GM19023 (cell line): ENCODE measurements around the gene SLC5A11.
"Not testable (repeated sequence)": the region's sequence is repeated elsewhere in the genome, so short reads cannot be mapped to it uniquely, and the experiment has no call there.

Experiments used
- ATAC-seq: cut with Tn5 transposase; IDR thresholded peaks from one replicate; pipeline ENCODE4 v1.9.1; 2021; ENCODE audit warnings: mild to moderate bottlenecking, moderate library complexity; ENCODE audit not compliant: unreplicated experiment

The SLC5A11 gene

DNA sequence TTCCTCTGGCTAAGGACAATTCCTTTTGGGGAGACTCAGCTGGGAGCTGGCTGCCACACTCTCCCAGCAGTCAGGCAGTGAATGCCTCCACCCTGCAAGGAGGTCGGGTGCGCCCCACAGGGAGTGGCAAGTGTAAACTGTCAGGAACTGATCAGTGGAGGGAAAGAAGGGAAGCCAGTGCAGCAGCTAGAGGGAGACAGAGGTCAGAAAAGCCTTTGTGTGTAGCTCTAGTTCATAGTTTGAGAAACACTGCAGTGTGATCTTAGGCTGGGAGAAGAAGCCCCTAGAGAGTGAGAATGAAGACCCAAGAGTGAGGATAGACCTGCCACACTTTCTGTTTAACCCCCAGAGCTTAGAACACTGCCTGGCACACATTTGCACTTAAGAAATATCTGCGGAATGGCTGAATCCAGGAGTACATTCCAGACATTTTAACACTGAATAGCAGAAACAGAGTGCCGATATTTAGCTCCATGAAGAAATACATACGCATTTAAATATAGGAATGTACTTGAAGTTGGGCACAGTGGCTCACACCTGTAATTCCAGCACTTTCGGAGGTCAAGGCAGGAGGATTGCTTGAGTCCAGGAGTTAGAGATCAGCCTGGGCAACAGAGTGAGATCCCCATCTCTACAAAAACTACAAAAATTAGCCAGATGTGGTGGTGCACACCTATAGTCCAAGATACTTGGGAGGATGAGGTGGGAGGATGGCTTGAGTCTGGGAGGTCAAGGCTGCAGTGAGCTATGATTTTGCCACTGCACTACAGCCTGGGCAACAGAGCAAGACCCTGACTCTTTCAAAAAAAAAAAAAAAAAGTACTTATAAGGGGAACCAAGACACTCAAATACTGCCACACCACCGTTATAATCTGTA lies 11.1 kb upstream of the SLC5A11 start:
- no peak for ATAC-seq

DNA sequence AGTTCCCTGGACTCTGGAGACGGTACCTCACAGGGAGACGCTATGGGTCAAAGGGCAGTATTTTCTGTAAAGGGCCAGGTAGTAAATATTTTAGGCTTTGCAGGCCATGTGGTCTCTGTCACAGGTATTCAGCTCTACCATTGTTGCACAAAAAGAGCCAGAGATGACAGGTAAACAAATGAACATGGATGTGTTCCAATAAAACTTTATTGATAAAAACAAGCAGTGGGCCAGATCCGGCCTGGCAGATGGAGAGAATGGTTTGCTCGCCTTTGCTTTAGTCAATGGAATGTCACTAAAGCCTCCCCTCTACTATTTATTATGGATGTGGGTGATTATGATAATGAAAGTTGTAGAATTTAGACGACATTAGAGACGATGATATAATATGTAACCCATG lies 8.9 kb upstream of the SLC5A11 start:
- no peak for ATAC-seq

DNA sequence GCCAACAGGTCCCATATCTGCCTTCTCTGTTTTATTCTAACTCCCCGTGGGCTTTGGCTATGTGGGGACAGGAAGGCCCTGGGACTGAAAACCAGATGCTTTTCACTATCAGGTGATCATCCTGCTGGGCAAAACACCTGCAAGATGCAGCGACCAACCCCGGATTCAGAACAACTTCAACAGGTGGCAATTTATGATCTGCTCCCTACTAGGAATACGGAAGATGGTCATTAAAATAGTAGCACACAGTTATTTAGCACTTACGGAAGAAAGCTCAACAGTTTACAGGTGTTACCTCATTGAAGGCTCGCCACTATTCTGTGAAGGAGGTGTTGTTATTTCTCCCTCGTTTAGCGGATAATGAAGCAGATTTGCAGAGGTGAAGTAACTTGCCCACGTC lies 7.8 kb upstream of the SLC5A11 start:
- ATAC-seq = no peak

DNA sequence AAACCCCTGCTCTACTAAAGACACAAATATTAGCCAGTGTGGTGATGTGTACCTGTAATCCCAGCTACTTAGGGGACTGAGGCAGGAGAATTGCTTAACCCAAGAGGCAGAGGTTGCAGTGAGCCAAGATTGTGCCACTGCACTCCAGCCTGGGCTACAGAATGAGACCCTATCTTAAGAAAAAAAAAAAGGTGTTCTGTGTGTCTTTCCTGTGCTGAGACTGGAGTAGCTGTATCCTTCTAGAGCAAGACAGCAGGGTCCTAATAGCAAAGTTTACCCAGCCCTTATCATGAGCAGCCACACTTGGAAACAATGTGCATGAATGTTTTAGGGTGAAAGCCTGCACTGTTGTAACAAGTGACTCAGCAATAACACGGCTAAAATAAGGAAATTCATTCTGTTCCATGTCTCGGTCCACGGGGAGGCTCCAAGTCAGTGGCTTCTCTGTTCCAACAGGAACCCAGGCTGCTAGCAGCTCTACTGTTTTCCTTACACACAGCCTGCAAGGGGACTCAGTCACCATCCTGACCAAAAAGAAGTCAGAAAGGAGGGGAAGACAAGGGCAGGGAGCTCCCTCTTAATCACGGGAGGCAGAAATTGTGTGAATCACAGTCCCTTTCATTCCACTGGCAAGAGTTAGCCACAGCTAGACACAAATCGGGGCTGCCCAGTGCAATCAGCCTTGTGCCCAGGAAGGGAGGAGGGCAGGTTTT lies 7.1 kb upstream of the SLC5A11 start:
- ATAC-seq = no peak

DNA sequence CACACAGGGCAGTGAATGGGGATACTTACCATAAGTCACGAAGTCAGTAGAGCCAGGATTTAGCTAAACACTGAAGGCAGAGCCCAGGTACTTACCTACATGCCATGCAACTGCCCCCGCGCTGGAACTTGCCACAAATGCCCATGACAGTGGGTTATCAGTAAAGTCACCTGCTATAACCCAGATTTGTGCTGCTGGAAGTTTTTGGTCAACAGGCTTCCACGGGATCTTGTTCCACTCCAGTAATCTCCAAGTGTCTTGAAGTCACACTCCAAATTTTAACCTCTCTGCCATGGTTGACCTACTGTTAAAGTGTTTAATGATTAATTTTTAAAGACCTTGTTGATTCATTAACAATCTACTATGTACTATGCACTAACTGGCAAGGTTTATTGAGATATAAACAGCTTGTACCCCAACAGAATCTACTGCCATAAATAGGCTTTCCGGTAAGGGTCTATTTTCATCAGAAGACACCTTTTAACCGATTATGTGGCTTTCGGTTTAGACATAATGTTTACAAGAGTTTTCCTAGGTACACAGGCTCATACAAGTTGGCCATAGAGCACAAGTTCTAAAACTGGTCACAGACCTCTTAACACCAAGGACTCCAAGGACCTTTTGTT lies 6.3 kb upstream of the SLC5A11 start:
- ATAC-seq = no peak

DNA sequence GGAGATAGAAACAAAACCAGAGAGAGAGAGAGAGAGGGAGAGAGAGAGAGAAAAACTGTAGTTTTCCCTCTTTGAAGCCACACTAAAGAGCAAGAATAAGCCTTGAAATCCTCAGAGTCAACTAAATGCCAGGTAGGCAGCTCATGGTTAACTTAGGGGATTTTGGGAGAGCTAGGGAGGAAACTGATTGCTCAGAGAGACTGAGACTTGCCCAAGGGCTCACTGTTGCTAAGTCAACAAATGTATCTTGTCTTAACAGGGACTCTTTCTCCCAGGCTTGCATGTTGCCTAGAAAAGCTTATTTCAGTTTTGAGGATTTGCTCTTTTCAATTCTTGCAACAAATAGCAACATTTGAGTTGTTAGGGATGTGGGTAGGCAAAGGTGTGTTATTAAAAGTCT lies 4.5 kb upstream of the SLC5A11 start:
- no peak for ATAC-seq

DNA sequence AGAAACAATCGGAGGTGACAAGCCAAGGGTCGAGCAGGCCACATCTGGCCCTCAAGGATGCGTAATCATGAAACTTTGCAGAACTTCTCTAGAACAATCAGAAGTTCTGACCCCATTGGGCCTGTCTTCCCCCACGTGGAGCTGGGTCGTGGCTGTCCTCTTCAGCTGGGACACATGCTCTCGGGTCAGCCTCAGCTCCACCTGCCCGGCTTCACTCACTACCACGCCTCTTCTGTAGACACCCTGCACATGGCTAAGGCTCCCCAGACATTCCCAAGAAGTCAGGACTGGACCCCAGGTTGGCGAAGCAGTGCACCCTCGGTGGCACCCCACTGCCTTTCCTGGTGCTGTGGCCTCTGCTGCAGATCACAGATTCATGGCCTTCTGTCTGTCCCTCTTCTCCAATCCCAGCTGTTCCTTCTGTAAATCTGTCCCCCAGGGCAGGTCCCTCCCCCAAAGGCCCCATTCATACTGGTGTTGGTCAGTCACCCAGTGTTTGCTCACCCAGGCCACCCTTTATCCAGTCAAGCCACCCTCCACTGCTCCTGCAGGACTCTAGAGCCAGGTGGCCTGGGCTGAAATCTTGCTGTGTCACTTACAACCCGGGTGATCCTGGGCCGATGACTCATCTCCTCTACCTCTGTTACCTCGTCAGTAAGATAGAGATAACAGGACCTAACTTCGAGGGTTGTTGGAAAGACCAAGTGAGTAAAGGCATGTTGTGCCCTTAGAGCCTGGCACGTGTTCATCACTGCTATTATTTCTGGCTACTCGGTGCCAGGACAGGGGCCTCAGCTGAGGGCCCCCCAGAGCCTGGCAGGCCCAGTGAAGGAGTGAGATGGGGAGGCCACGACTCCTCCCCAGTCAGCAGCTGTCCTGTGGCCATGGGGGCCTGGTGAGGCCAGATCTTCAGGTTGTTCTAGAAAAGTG lies 1.4 kb upstream of the SLC5A11 start:
- ATAC-seq = no peak

DNA sequence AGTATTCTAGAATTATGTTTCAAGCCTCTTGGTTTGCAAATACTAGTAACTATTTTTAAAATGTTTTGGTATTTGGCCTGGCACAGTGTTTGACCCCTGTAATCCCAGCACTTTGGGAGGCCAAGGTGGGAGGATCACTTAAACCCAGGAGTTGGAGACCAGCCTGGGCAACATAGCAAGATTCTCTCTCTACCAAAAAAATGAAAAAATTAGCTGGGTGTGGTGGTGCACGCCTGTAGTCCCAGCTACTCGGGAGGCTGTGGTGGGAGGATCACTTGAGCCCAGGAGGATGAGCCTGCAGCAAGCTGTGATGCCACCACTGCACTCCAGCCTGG lies 765 bp upstream of the SLC5A11 start:
- ATAC-seq = not testable (repeated sequence)

DNA sequence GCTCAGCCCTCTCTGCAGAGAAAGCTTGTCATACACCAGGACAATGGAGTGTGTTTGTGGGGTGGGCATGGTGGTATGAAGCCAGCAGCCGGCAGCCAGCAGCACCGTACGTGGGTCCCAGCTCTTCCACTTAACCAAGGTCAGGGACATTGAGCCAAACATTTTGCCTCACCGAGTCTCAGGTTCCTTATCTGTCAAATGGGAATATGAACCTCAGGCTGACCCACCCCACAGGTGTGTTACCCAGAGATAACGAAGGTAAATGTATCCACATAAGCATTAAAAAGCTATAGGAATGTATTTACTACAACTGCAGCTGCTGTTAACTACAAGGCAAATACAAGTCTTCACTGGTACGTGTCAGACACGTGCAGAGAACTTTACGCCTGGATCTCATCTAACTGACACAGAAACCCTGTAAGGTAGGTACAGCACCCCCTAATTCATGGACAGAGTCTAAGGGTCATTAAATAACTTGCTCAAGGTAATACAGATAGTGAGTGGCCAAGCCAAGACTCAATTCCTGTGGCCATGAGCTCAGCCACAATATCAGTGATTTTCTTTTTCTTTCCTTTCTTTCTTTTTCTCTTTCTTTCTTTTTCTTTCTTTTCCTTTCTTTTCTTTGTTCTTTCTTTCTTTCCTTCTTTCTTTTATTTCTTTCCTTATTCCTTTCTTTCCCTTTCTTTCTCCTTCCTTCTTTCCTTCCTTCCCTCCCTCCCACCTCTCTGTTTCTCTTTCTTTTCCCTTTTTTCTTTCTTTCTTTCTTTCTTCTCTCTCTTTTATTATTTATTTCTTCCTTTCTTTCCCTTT lies 990 bp downstream of the SLC5A11 start:
- ATAC-seq = no peak

DNA sequence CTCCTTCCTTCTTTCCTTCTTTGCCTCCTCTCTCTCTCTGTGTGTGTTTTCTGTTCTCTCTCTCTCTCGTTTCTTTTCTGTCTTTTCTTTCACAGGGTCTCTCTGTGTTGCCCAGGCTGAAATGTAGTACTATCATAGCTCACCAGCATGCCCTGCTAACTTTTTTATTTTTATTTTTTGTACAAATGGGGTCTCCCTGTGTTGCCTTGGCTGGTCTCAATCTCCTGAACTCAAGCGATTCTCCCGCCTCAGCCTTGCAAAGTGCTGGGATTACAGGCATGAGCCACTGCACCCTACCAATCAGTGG lies 1.5 kb downstream of the SLC5A11 start:
- ATAC-seq = no peak

DNA sequence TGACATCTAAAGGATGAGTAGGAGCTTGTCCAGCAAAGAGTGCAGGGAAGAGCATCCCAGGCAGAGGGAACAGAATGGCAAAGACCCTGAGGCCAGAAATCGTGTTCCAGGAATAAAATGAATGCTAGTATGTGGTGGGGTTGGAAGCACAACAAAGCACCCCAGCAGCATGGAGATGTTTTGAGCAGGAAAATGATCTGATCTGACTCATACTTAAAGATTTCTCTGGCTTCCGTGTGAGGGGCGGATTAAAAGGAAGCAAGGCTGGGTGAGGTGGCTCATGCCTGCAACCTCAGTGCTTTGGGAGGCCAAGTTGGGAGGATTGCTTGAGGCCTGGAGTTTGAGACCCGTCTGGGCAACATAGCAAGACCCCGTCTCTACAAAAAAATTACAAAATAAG lies 2.3 kb downstream of the SLC5A11 start:
- no peak for ATAC-seq

DNA sequence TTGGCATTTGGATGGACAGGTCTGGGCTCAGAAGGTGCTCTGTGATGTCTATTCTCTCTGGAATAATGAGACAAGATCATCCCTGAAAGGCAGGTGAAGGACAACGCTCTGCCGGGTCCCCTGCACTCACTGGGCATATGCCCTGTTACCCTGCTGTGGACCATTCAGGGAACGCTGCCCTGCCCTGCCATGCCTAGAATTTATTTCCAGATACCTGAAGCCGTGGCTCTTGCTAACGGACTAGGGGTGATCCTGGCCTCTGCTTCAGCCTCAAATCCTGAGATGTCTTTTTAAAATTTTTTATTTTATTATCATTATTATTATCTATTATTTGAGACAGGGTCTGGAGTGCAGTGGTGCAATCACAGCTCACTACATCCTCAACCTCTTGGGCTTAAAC lies 3.9 kb downstream of the SLC5A11 start:
- no peak for ATAC-seq

DNA sequence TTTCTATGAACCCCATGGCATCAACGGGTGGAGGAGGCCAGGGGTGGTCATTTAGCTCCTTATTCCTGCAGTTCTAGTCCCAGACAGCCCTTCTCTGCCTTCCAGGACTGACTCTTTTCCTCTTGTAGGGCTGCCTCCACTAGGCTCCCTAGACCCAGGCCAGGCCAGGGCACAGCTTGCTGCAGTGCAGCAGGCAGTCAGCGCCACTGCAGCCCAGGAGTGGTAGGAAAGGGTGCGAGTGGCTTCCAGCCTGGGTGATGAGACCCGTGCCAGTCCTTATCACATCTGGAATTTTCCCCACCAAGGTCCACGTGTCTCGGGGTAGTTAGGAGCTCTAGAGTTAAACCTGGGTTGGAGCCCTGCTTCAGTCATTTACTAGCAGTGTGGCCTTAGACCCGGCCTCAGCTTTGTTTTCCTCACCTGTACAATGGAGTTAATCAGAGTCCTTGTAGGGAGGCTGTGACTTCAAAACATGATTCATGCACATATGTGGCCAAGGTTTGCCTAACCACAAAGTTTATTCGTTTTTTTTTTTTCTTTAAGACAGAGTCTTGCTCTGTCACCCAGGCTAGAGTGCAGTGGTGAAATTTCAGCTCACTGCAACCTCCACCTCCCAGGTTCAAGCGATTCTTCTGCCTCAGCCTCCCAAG lies 4.7 kb downstream of the SLC5A11 start:
- ATAC-seq = no peak

DNA sequence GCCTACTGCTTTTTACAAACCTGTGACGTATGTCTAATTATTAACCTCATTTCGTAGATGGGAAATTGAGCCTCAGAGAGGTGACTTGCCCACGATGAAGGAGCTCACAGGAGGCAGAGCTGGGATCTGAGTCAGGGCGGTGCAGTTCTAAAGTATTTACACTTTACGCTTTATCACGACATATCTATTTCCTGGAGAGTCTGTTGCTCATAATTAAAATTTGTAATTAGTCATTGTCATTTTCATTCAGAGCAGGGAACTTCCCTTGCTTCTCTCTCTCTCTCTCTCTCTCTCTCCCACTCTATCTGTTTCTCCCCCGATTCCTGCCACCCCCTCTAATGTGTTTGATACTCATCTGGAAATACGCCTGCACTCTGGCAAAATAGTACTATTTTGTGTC lies 5.9 kb downstream of the SLC5A11 start:
- no peak for ATAC-seq

DNA sequence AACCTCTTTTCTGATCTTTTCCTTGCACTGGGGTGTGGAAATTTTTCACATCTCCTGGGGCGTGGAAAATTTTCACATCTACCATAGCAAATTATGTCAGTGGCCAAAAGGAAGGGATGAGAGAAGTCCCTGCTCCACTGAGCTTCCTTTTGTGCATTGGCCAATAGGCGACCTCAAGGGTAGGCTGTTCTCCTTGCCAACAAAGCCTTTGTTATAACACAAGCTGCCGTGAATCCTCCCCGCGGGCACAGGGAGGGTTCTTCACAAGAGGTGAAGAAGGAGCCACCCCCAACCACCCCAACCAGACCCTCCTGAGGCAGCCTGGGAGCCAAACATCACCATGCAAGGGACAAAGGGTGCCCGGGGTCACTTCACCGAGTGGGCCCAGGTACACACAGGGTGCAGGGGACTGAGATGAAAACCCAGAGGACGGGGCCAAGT lies 6.5 kb downstream of the SLC5A11 start:
- no peak for ATAC-seq

DNA sequence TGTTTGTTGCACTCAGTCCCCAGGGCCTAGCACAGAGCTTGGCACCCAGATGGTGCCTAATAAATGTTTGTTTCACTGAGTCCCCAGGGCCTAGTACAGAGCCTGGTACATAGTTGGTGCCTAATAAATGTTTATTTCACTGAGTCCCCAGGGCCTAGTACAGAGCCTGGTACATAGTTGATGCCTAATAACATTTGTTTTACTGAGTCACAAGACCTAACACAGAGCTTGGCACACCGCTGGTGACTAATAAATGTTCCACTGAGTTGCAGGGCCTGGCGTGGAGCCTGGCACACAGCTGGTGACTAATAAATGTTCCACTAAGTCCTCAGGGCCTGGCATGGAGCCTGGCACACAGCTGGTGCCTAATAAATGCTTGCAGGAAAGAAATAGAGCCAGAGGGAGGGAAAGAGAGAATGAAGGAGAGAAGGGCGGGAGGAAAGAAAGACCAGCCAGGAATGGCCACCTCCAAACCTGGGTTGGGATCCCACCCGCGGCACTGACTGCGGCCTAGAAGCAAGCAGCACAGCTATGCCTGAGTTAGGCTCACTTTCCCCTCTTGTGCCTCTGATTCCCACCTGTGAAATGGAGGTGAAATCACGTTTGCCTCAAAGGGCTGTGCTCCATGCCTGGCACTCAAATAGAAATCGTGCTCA lies 7.5 kb downstream of the SLC5A11 start:
- ATAC-seq = no peak

DNA sequence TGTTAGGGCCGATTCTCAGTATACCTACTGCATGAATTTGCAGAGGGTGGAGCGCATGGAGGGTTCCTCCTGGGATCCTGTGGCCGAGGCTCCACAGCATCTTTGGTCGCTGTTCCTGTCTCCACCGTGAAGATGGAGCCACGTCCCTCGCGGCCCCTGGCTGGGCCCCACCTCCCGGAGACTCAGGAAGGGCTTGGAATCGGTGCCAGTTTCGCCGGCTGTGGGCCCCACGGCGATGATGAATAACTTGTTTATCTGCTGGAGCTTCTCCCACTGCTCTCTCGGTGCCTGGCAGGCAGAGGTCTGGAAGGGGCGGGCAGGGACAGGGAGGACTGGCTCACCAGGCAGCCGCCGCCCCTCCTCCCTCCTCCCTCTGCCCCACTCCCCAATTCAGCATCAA lies 8.1 kb downstream of the SLC5A11 start:
- no peak for ATAC-seq

DNA sequence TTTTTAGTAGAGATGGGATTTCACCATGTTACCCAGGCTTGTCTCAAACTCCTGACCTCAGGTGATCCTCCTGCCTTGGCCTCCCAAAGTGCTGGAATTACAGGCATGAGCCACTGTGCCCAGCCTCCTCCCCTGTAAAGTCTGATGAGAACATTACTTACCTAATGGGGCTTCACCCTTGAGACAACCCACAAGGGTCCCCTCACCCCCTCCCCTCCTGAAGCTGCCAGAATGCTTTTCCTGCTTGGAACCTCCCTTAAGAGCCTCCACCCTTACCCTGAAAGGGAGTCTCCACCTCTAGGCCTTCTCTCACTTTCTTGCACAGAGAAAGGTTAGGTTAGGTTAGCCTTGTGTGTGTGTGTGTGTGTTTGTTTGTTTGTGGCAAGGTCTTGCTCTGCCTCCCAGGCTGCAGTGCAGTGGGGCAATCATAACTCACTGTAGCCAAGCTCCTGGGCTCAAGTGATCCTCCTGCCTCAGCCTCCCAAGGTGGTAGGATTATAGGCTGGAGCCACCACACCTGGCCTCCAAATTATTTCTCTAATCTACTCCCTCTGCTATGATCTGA lies 8.9 kb downstream of the SLC5A11 start:
- ATAC-seq = no peak

DNA sequence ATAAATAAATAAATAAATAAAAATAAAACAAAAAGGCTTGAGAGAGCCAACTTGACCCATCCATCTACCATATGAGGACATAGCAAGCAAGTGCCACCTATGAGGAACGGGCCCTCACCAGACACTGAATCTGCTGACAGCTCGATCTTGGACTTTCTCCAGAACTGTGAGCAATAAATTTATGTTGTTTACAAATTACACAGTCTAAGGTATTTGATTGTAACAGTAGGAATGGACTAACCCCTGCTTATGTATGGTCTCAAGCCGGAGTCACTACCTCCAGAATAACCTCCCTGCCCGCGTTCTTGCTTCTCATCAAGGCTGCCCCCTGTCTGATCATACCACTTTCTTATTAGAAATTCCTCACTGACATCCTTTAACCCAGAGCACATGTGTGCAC lies 9.9 kb downstream of the SLC5A11 start:
- no peak for ATAC-seq
